ENCODE results near the gene ZNF224.

ZNF224 gene

GRCh38 chr19:44131955-44132354 lies 37.8 kb downstream of the ZNF224 start:
- DNase-seq: no peak

- DNase-seq: peak; percentile 49 to 68
These were observed 47.3 kb downstream of the ZNF224 start, which contains the start of gene ZNF234 for GRCh38 chr19:44141191-44142058. TSS of gene ZNF234 (plus strand) at chr19:44141554. CDS start at chr19:44144633, 3,079 bp downstream.

DNA sequence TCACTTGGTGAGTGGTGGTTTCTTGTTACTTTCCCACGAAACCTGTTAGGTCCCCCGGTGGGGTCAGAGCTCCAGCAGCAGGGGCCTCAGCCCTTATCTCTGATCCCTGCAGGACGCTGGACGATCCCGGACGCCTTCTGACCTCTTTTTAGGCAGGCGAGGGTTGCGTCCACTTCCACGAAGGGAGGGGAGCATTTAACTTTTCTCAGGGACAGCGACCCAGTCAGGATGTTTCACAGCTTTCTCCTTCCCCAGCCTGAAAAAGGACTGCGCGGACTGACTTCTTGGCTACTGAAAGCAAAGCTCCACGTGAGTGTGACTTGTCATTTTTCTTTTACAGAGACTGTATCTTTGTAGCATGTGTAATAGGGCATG lies 47.9 kb downstream of the ZNF224 start:
- peak in 1 of 2 experiments; percentile 17 for DNase-seq

DNA sequence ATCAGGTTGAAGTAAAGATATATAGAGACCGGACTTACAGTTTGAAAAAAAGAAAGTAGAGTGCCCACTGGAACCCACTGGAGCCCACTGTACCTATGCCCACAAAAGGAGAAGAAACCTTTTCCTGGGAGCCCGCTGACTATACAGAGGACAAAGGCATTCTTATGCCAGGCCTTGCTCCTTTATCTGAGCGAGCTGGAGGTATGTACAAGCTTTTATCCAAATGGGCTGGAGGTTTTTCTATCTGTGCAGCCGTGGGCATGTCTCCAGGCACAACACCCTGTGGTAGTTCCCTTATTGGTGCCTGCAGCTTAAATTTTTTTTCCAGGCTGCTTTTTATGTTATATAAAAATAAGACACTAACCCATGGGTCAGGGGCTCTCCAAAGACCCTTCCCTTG lies 55.6 kb downstream of the ZNF224 start:
- no peak for DNase-seq

DNA sequence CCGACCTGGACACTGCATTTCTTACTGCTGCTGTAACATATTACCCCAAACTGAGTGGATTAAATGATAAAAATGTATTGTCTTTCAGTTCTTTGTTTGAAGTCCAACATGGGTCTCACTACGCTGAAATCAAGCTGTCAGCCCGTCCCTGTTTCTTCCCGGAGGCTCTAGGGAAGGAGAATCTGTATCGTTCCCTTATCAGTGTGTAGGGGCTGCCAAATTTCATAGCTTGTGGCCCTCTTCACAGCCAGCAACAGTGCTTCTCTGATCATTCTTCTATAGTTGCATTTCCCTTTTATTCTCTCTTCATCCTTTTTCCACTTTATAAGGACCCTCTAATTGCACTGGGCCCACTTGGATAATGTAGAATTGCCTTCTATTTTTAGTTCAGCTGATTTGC lies 57.3 kb downstream of the ZNF224 start:
- DNase-seq: no peak

DNA sequence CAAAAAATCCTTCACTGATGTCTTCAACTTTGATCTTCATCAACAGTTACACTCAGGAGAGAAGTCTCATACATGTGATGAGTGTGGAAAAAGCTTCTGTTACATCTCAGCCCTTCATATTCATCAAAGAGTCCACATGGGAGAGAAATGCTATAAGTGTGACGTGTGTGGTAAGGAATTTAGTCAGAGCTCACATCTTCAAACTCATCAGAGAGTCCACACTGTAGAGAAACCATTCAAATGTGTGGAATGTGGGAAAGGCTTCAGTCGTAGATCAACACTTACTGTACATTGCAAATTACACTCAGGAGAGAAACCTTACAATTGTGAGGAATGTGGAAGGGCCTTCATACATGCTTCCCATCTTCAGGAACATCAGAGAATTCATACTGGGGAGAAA lies 62.3 kb downstream of the ZNF224 start:
- DNase-seq: no peak
